ENCODE measurements around the gene SAMD15. TPM values are rescaled to one million over a fixed set of nuclear protein-coding genes. Genes with fewer than 3 reads are reported as not detected.
"Not testable (repeated sequence)": the region's sequence is repeated elsewhere in the genome, so short reads cannot be mapped to it uniquely, and the experiment has no call there.

Gene SAMD15
- not detected for total RNA-seq

GRCh38 chr14:77376771-77377501, at the start of gene SAMD15, which contains the start of gene TMED8:
Gene SAMD15, plus strand, starts transcription at chr14:77377379. Its CDS starts 40 bp downstream, at chr14:77377419.
Gene TMED8, minus strand, starts transcription at chr14:77377094. Its CDS starts 41 bp downstream, at chr14:77377053.
- peak in 2 of 3 experiments; percentile 32 to 39 for TF ChIP-seq CTCF (IDR thresholded peaks at IDR 0.05)
- H3K4me3 ChIP-seq, result peak within 1 kb of the TSS; percentile 94 to 97
- peak within 1 kb of the TSS; percentile 71 to 79 for H3K27ac ChIP-seq
- H3K4me1 ChIP-seq, result peaks cover 3 to 12% of the 10 kb centered on the region in 2 donors
- H3K36me3 ChIP-seq, result no peaks in the 10 kb centered on the region
- peak; percentile 25 to 86 for DNase-seq (ENCODE audit: low spot score in 2 of 2)
- no peaks in the 10 kb centered on the region for H3K9me3 ChIP-seq
- intact Hi-C loops (cut with DNase I), result loop anchor here (1.0 kb wide), 2 partner anchors 56 to 80 kb away; partner anchors contain the start of genes GSTZ1 and VIPAS39
- no peaks in the 10 kb centered on the region for H3K27me3 ChIP-seq

GRCh38 chr14:77329872-77330271, 47.3 kb upstream of the SAMD15 start:
- no peaks in the 10 kb centered on the region for H3K36me3 ChIP-seq
- H3K27me3 ChIP-seq, result no peaks in the 10 kb centered on the region
- no peaks in the 10 kb centered on the region for H3K9me3 ChIP-seq
- no peak overlapping the region for H3K4me3 ChIP-seq
- DNase-seq (ENCODE audit: low spot score in 2 of 2), result no peak
- intact Hi-C loops (cut with DNase I), result no loop called here
- no peaks in the 10 kb centered on the region for H3K4me1 ChIP-seq
- TF ChIP-seq CTCF (IDR thresholded peaks at IDR 0.05), result no peak
- no peak overlapping the region for H3K27ac ChIP-seq

- H3K4me3 ChIP-seq, result no peak overlapping the region
- H3K4me1 ChIP-seq, result no peaks in the 10 kb centered on the region
- H3K27me3 ChIP-seq, result no peaks in the 10 kb centered on the region
- no peak for TF ChIP-seq CTCF (IDR thresholded peaks at IDR 0.05)
- no peak overlapping the region for H3K27ac ChIP-seq
- H3K36me3 ChIP-seq, result peaks cover 0 to 8% of the 10 kb centered on the region in 2 donors
- intact Hi-C loops (cut with DNase I), result no loop called here
- H3K9me3 ChIP-seq, result no peaks in the 10 kb centered on the region
- no peak for DNase-seq (ENCODE audit: low spot score in 2 of 2)
Observed at GRCh38 chr14:77335576-77335975, 41.6 kb upstream of the SAMD15 start.

GRCh38 chr14:77337255-77337654, 39.9 kb upstream of the SAMD15 start:
- H3K27ac ChIP-seq; H3K4me3 ChIP-seq; H3K4me1 ChIP-seq; H3K27me3 ChIP-seq; DNase-seq (ENCODE audit: low spot score in 2 of 2); H3K9me3 ChIP-seq; intact Hi-C loops (cut with DNase I): not testable (repeated sequence)
- peaks cover 11 to 25% of the 10 kb centered on the region in 2 donors for H3K36me3 ChIP-seq

DNA sequence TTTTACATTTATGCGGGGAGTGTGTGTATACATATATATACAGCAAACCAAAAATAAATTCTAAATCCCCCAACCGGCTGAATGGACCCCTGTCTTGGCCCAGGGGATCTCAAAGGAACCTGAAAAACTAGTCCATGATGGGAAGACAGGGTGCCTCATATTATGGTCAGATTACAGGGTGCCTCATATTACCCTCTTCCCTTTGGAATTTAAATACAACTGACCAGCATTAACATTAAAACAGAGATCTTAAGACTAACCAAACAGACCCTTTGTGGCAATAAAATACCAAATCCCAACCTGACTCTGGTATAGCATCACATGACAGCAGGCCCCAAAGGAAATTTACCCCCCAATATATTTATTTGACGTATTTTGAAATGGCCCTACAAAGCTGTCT, 39.3 kb upstream of the SAMD15 start:
- DNase-seq (ENCODE audit: low spot score in 2 of 2), result no peak
- no peaks in the 10 kb centered on the region for H3K4me1 ChIP-seq
- no peaks in the 10 kb centered on the region for H3K27me3 ChIP-seq
- H3K36me3 ChIP-seq, result peaks cover 17 to 26% of the 10 kb centered on the region in 2 donors
- intact Hi-C loops (cut with DNase I), result no loop called here
- no peak for TF ChIP-seq CTCF (IDR thresholded peaks at IDR 0.05)
- H3K4me3 ChIP-seq, result no peak overlapping the region
- no peaks in the 10 kb centered on the region for H3K9me3 ChIP-seq
- H3K27ac ChIP-seq, result no peak overlapping the region

DNA sequence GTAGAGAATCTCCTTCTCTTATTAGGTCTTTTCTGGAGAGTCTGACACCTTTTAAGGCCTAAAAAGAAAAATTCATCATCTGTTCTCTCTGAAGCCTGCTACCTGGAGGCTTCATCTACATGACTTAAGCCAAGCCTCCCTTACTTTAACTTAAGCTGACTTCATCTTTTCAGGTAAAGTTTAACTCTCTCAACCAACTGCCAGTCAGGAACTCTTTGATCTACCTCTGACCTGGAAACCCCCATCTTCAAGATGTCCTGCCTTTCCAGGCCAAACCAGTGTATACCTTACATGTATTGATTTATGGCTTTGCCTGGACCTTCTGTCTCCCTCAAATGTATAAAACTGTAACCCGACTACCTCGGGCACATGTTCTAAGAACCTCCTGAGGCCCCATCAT, 38.9 kb upstream of the SAMD15 start:
- Histone ChIP-seq H3K4me1 (no peaks in the 10 kb centered on the region), H3K27ac (no peak overlapping the region), H3K36me3 (peaks cover 21 to 26% of the 10 kb centered on the region in 2 donors), H3K9me3 (no peaks in the 10 kb centered on the region), H3K27me3 (no peaks in the 10 kb centered on the region), H3K4me3 (no peak overlapping the region)
- intact Hi-C loops (cut with DNase I), result no loop called here
- no peak for TF ChIP-seq CTCF (IDR thresholded peaks at IDR 0.05)
- no peak for DNase-seq (ENCODE audit: low spot score in 2 of 2)
